ENCODE results near the gene CKS2.

CKS2 gene

GRCh38 chr9:89312222-89312571, 1.2 kb downstream of the CKS2 start:
- TF ChIP-seq, protein P1, sequence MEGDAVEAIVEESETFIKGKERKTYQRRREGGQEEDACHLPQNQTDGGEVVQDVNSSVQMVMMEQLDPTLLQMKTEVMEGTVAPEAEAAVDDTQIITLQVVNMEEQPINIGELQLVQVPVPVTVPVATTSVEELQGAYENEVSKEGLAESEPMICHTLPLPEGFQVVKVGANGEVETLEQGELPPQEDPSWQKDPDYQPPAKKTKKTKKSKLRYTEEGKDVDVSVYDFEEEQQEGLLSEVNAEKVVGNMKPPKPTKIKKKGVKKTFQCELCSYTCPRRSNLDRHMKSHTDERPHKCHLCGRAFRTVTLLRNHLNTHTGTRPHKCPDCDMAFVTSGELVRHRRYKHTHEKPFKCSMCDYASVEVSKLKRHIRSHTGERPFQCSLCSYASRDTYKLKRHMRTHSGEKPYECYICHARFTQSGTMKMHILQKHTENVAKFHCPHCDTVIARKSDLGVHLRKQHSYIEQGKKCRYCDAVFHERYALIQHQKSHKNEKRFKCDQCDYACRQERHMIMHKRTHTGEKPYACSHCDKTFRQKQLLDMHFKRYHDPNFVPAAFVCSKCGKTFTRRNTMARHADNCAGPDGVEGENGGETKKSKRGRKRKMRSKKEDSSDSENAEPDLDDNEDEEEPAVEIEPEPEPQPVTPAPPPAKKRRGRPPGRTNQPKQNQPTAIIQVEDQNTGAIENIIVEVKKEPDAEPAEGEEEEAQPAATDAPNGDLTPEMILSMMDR (IDR thresholded peaks at IDR 0.05; ENCODE audit: low read length, missing control alignments) = no peak

GRCh38 chr9:89313842-89314241, 2.8 kb downstream of the CKS2 start:
- H3K4me3 ChIP-seq (replicated peaks; ENCODE audit: low read depth, low read length) = peak overlapping the region; percentile 77
- TF ChIP-seq, protein P1 (IDR thresholded peaks at IDR 0.05; ENCODE audit: low read length, missing control alignments) = no peak
- no peak for DNase-seq (ENCODE audit: low read depth)

More at GRCh38 chr9:89312222-89312571, 1.2 kb downstream of the CKS2 start:
- no peak for DNase-seq (ENCODE audit: low read depth)
- peak overlapping the region; percentile 77 for H3K4me3 ChIP-seq (replicated peaks; ENCODE audit: low read depth, low read length)

- no peak for DNase-seq (ENCODE audit: low read depth)
- TF ChIP-seq, protein P1 (IDR thresholded peaks at IDR 0.05; ENCODE audit: low read length, missing control alignments) = no peak
- H3K4me3 ChIP-seq (replicated peaks; ENCODE audit: low read depth, low read length) = no peak overlapping the region
Observed at GRCh38 chr9:89314955-89315354, 4.0 kb downstream of the CKS2 start.

DNA sequence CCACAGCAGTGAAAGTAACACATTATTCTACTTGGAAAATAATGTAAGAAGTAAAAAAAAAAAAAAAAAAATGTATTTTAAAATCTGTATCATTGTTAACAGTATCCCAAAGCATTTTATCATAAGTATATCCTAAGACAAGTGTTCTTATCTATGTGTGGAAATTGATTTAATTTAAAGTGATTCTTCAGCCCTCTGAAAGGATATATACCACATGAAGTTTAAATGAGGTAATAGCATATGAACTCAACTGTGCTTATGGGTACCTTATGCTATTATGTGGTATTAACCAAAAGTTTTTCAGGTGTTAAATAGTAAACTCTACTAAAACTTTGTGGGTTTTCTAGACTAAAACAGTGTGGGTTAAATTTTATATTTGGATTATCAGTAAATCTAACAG, 4.5 kb downstream of the CKS2 start:
- DNase-seq (ENCODE audit: low read depth) = no peak
- TF ChIP-seq, protein P1 (IDR thresholded peaks at IDR 0.05; ENCODE audit: low read length, missing control alignments) = no peak

DNA sequence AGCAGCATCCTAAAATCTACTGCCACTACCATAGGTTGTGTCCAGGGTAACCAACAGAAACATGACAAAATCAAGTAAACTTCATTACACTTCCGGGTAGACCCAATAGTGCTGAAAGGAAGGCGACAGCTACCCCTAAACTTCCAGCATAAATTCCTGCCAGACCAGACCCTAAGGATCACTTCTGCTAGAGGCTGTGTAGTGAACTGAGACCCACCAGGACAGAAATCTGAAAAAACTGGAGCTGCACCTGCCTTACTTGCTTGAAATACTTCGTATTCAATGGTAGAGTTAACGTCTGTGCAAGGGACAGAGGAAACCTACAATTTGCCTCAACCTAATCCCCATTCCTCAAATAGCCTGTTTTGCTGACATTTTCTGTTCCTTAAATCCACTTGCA, 6.3 kb downstream of the CKS2 start:
- no peak for DNase-seq (ENCODE audit: low read depth)
- TF ChIP-seq, protein P1 (IDR thresholded peaks at IDR 0.05; ENCODE audit: low read length, missing control alignments) = no peak
- no peak overlapping the region for H3K4me3 ChIP-seq (replicated peaks; ENCODE audit: low read depth, low read length)

More for the DNA sequence above, 4.5 kb downstream of the CKS2 start:
- H3K4me3 ChIP-seq (replicated peaks; ENCODE audit: low read depth, low read length) = no peak overlapping the region

GRCh38 chr9:89318123-89319014, 7.4 kb downstream of the CKS2 start, which contains the start of gene SECISBP2:
TSS of gene SECISBP2 (plus strand) at chr9:89318500. CDS start at chr9:89318577, 77 bp downstream.
- peak; percentile 98 for DNase-seq (ENCODE audit: low read depth)
- H3K4me3 ChIP-seq (replicated peaks; ENCODE audit: low read depth, low read length) = peak within 1 kb of the TSS; percentile 69
- TF ChIP-seq, protein P1 (IDR thresholded peaks at IDR 0.05; ENCODE audit: low read length, missing control alignments) = peak; percentile 74
